ENCODE measurements around the gene C1QTNF8. TPM values are rescaled to one million over a fixed set of nuclear protein-coding genes. Genes with fewer than 3 reads are reported as not detected.

The C1QTNF8 gene
- total and polyA plus RNA-seq, 4 donors: not detected

GRCh38 chr16:1080801-1081733 lies 15.0 kb downstream of the C1QTNF8 start:
- H3K9me3 ChIP-seq (ENCODE audit: control insufficient read depth in 4 of 4, low read length in 3 of 4): peaks cover 7 to 19% (median 12%) of the 10 kb centered on the region in 4 donors
- TF ChIP-seq MAX (IDR thresholded peaks at IDR 0.05): no peak
- TF ChIP-seq CTCF (IDR thresholded peaks at IDR 0.05; ENCODE audit: low read depth, low read length, missing input control): no peak
- TF ChIP-seq TAF1 (conservative IDR thresholded peaks at IDR 0.05): no peak
- no peak for TF ChIP-seq NR2F2 (IDR thresholded peaks at IDR 0.05)
- TF ChIP-seq FOXA2 (IDR thresholded peaks at IDR 0.05): no peak
- no peak for TF ChIP-seq SP1 (IDR thresholded peaks at IDR 0.05)
- no peak for TF ChIP-seq HNF4G (IDR thresholded peaks at IDR 0.05)
- H3K27ac ChIP-seq (ENCODE audit: low read depth in 1 of 2, low read length in 2 of 2): no peak overlapping the region
- peaks cover 23 to 53% (median 34%) of the 10 kb centered on the region in 4 donors for H3K4me1 ChIP-seq (ENCODE audit: control insufficient read depth in 4 of 4, insufficient read depth in 4 of 4, low read length in 3 of 4)
- H3K4me3 ChIP-seq (ENCODE audit: low read depth in 1 of 3, low read length in 3 of 3): no peak overlapping the region
- 41% methylated on average over 42 of the region's 42 CpGs for WGBS
- no peak for DNase-seq (ENCODE audit: low spot score)
- no peaks in the 10 kb centered on the region for H3K36me3 ChIP-seq (ENCODE audit: control insufficient read depth in 4 of 4, insufficient read depth in 3 of 4, low read depth in 1 of 4, low read length in 3 of 4)
- H3K9ac ChIP-seq (ENCODE audit: low read depth in 1 of 2, low read length in 2 of 2): no peak overlapping the region
- peaks cover 0 to 6% (median 3%) of the 10 kb centered on the region in 4 donors for H3K27me3 ChIP-seq (ENCODE audit: control insufficient read depth in 4 of 4, insufficient read depth in 4 of 4, low read length in 3 of 4)

GRCh38 chr16:1079786-1080525 lies 16.1 kb downstream of the C1QTNF8 start:
- TF ChIP-seq NR2F2 (IDR thresholded peaks at IDR 0.05) (no peak), SP1 (IDR thresholded peaks at IDR 0.05) (no peak), MAX (IDR thresholded peaks at IDR 0.05) (no peak), HNF4A (conservative IDR thresholded peaks at IDR 0.05) (no peak), RAD21 (IDR thresholded peaks at IDR 0.05) (no peak), TAF1 (conservative IDR thresholded peaks at IDR 0.05) (no peak), ZBTB33 (IDR thresholded peaks at IDR 0.05) (no peak)
- no peak for DNase-seq (ENCODE audit: low spot score)
- Histone ChIP-seq H3K27ac (ENCODE audit: low read depth in 1 of 2, low read length in 2 of 2) (no peak overlapping the region), H3K36me3 (ENCODE audit: control insufficient read depth in 4 of 4, insufficient read depth in 3 of 4, low read depth in 1 of 4, low read length in 3 of 4) (no peaks in the 10 kb centered on the region), H3K9me3 (ENCODE audit: control insufficient read depth in 4 of 4, low read length in 3 of 4) (peaks cover 6 to 10% (median 7%) of the 10 kb centered on the region in 4 donors), H3K9ac (ENCODE audit: low read depth in 1 of 2, low read length in 2 of 2) (no peak overlapping the region), H3K27me3 (ENCODE audit: control insufficient read depth in 4 of 4, insufficient read depth in 4 of 4, low read length in 3 of 4) (peaks cover 0 to 7% (median 3%) of the 10 kb centered on the region in 4 donors), H3K4me1 (ENCODE audit: control insufficient read depth in 4 of 4, insufficient read depth in 4 of 4, low read length in 3 of 4) (peaks cover 23 to 53% (median 34%) of the 10 kb centered on the region in 4 donors), H3K4me3 (ENCODE audit: low read depth in 1 of 3, low read length in 3 of 3) (no peak overlapping the region)
- 88% methylated on average over 45 of the region's 45 CpGs for WGBS

Data from liver (tissue), 9 donors.